AG10803 (cell line): ENCODE measurements around the gene TMPRSS13.
"Not testable (repeated sequence)": the region's sequence is repeated elsewhere in the genome, so short reads cannot be mapped to it uniquely, and the experiment has no call there.

Source experiments
- DNase-seq: peaks from one replicate; pipeline ENCODE4 v3.0.0; 2010; ENCODE audit warnings: low read depth
- H3K4me3 ChIP-seq: 2 replicates; pipeline ENCODE4 v1.5.1; 2011; ENCODE audit warnings: mild to moderate bottlenecking, low read length, control low read depth
- TF ChIP-seq, protein P1 (sequence below): conservative IDR thresholded peaks from 2 replicates; pipeline ENCODE4 v1.5.1; 2011; ENCODE audit warnings: mild to moderate bottlenecking, low read length, control low read depth, inconsistent platforms

The TMPRSS13 gene

GRCh38 chr11:117950301-117950700, 21.1 kb upstream of the TMPRSS13 start:
- no peak overlapping the region for H3K4me3 ChIP-seq
- TF ChIP-seq, protein P1, sequence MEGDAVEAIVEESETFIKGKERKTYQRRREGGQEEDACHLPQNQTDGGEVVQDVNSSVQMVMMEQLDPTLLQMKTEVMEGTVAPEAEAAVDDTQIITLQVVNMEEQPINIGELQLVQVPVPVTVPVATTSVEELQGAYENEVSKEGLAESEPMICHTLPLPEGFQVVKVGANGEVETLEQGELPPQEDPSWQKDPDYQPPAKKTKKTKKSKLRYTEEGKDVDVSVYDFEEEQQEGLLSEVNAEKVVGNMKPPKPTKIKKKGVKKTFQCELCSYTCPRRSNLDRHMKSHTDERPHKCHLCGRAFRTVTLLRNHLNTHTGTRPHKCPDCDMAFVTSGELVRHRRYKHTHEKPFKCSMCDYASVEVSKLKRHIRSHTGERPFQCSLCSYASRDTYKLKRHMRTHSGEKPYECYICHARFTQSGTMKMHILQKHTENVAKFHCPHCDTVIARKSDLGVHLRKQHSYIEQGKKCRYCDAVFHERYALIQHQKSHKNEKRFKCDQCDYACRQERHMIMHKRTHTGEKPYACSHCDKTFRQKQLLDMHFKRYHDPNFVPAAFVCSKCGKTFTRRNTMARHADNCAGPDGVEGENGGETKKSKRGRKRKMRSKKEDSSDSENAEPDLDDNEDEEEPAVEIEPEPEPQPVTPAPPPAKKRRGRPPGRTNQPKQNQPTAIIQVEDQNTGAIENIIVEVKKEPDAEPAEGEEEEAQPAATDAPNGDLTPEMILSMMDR = no peak
- no peak for DNase-seq

GRCh38 chr11:117949062-117949461, 19.9 kb upstream of the TMPRSS13 start:
- TF ChIP-seq, protein P1 = no peak
- no peak for DNase-seq

DNA sequence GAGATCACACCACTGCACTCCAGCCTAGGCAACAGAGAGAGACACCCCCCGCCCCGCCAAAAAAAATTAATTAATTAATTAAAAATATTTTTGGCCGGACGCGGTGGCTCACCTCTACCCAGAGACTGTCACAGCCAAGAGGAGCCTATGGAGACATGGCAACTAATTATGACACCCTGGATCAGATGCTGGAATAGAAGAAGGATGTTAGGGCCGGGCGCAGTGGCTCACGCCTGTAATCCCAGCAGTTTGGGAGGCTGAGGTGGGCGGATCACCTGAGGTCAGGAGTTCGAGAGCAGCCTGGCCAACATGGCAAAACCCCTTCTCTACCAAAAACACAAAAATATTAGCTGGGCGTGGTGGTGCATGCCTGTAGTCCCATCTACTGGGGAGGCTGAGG, 19.3 kb upstream of the TMPRSS13 start:
- not testable (repeated sequence) for H3K4me3 ChIP-seq, DNase-seq

More at GRCh38 chr11:117949062-117949461, 19.9 kb upstream of the TMPRSS13 start:
- H3K4me3 ChIP-seq = no peak overlapping the region

GRCh38 chr11:117947751-117948150, 18.5 kb upstream of the TMPRSS13 start:
- DNase-seq, H3K4me3 ChIP-seq: not testable (repeated sequence)

GRCh38 chr11:117946842-117947526, 17.8 kb upstream of the TMPRSS13 start:
- peak; percentile 88 for DNase-seq
- TF ChIP-seq, protein P1 = peak; percentile 98
- no peak overlapping the region for H3K4me3 ChIP-seq

- TF ChIP-seq, protein P1 = no peak
- no peak overlapping the region for H3K4me3 ChIP-seq
- DNase-seq = no peak
These were observed 17.1 kb upstream of the TMPRSS13 start for GRCh38 chr11:117946156-117946841.

DNA sequence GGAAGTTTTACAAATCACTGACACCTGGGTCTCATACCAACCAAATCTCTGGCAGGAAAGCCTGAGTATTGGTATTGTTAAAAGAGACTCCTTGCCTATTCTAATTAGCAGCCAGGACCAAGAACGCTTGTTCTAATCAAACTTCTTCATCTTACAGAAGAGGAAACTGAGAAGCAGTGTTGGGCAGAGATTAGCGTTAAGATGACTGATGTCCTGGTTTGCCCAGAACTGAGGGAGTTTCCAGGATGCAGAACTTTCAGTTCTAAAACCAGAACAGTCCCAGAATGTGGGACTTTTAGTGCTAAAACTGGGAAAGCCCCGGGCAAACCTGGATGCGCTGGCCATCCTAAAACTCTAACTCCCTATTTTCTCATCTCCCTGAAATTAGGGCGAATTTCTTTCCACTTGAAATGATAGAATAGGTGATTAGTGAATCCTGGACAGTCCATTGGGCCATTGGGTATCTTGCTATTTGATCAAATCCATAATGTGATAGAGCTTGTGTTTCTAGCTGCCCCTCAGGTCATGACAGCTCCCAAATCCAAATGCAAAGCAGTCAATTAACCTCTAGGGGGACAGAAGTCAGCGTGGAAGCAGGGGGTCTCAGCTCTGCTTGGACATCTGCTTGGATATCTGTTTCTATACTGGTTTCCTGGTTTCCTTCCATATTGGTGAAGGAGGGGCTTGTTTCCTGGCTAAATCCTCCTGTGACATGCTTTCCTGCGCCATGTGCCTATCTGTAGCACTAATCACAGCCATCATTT, 16.0 kb upstream of the TMPRSS13 start:
- no peak overlapping the region for H3K4me3 ChIP-seq
- no peak for DNase-seq
- TF ChIP-seq, protein P1 = no peak

DNA sequence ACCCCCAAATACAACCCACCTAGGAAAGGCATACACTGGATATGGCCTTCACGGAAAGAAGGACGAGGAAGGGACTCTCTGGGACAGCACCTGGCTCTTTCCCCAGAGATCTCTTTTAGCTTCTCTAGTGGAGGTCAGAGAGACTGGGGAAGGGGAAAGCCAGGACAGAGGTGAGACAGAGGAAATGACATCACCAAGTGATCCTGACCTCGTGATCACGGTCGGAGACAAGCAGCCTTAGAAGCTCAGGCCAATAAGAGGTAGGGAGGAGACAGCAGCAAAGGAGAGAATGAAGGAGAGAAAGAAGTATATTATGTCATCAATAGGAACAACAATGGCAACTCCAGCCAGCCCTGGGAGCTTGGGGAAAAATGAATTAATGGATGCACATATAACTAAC, 15.4 kb upstream of the TMPRSS13 start:
- DNase-seq = no peak
- TF ChIP-seq, protein P1 = no peak

More for the DNA sequence above, 15.4 kb upstream of the TMPRSS13 start:
- H3K4me3 ChIP-seq = no peak overlapping the region
